Measurements from ENCODE around the gene ZFP82. TPM values are rescaled to one million over a fixed set of nuclear protein-coding genes. Genes with fewer than 3 reads are reported as not detected.

Gene ZFP82
- total and polyA plus RNA-seq, 2 experiments from 2014 or later = 16.8 to 21.2 TPM

DNA sequence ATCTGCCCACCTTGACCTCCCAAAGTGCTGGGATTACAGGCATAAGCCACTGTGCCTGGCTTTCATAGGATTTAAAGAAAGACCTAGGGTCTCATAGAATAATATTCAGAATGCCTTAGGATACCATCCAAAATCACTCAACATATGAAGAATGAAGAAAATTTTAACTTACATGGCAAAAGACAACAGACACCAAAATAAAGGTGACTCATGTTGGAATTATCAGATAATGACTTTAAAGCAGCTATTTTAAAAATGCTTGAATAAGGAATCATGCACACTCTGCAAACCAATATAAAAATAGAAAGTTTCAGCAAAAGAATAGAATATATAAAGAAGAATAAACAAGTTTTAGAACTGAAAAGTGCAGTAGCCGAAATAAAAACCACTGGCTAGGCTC, 41.6 kb upstream of the ZFP82 start (continued):
- TF ChIP-seq, protein P1, sequence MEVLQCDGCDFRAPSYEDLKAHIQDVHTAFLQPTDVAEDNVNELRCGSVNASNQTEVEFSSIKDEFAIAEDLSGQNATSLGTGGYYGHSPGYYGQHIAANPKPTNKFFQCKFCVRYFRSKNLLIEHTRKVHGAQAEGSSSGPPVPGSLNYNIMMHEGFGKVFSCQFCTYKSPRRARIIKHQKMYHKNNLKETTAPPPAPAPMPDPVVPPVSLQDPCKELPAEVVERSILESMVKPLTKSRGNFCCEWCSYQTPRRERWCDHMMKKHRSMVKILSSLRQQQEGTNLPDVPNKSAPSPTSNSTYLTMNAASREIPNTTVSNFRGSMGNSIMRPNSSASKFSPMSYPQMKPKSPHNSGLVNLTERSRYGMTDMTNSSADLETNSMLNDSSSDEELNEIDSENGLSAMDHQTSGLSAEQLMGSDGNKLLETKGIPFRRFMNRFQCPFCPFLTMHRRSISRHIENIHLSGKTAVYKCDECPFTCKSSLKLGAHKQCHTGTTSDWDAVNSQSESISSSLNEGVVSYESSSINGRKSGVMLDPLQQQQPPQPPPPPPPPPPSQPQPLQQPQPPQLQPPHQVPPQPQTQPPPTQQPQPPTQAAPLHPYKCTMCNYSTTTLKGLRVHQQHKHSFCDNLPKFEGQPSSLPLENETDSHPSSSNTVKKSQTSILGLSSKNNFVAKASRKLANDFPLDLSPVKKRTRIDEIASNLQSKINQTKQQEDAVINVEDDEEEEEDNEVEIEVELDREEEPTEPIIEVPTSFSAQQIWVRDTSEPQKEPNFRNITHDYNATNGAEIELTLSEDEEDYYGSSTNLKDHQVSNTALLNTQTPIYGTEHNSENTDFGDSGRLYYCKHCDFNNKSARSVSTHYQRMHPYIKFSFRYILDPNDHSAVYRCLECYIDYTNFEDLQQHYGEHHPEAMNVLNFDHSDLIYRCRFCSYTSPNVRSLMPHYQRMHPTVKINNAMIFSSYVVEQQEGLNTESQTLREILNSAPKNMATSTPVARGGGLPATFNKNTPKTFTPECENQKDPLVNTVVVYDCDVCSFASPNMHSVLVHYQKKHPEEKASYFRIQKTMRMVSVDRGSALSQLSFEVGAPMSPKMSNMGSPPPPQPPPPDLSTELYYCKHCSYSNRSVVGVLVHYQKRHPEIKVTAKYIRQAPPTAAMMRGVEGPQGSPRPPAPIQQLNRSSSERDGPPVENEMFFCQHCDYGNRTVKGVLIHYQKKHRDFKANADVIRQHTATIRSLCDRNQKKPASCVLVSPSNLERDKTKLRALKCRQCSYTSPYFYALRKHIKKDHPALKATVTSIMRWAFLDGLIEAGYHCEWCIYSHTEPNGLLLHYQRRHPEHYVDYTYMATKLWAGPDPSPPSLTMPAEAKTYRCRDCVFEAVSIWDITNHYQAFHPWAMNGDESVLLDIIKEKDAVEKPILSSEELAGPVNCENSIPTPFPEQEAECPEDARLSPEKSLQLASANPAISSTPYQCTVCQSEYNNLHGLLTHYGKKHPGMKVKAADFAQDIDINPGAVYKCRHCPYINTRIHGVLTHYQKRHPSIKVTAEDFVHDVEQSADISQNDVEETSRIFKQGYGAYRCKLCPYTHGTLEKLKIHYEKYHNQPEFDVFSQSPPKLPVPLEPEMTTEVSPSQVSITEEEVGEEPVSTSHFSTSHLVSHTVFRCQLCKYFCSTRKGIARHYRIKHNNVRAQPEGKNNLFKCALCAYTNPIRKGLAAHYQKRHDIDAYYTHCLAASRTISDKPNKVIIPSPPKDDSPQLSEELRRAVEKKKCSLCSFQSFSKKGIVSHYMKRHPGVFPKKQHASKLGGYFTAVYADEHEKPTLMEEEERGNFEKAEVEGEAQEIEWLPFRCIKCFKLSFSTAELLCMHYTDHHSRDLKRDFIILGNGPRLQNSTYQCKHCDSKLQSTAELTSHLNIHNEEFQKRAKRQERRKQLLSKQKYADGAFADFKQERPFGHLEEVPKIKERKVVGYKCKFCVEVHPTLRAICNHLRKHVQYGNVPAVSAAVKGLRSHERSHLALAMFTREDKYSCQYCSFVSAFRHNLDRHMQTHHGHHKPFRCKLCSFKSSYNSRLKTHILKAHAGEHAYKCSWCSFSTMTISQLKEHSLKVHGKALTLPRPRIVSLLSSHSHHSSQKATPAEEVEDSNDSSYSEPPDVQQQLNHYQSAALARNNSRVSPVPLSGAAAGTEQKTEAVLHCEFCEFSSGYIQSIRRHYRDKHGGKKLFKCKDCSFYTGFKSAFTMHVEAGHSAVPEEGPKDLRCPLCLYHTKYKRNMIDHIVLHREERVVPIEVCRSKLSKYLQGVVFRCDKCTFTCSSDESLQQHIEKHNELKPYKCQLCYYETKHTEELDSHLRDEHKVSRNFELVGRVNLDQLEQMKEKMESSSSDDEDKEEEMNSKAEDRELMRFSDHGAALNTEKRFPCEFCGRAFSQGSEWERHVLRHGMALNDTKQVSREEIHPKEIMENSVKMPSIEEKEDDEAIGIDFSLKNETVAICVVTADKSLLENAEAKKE (CRISPR knock-in tag; IDR thresholded peaks at IDR 0.05) = no peak
- TF ChIP-seq, protein P2, sequence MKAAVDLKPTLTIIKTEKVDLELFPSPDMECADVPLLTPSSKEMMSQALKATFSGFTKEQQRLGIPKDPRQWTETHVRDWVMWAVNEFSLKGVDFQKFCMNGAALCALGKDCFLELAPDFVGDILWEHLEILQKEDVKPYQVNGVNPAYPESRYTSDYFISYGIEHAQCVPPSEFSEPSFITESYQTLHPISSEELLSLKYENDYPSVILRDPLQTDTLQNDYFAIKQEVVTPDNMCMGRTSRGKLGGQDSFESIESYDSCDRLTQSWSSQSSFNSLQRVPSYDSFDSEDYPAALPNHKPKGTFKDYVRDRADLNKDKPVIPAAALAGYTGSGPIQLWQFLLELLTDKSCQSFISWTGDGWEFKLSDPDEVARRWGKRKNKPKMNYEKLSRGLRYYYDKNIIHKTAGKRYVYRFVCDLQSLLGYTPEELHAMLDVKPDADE (IDR thresholded peaks at IDR 0.05) = no peak
- TF ChIP-seq EZH2 (IDR thresholded peaks at IDR 0.05; ENCODE audit: low read depth, unreplicated experiment) (no peak), JUNB (IDR thresholded peaks at IDR 0.05; ENCODE audit: unreplicated experiment) (no peak), ZNF114 (CRISPR knock-in tag; IDR thresholded peaks at IDR 0.05) (no peak), EZH2phosphoT487 (IDR thresholded peaks at IDR 0.05; ENCODE audit: unreplicated experiment) (no peak)

DNA sequence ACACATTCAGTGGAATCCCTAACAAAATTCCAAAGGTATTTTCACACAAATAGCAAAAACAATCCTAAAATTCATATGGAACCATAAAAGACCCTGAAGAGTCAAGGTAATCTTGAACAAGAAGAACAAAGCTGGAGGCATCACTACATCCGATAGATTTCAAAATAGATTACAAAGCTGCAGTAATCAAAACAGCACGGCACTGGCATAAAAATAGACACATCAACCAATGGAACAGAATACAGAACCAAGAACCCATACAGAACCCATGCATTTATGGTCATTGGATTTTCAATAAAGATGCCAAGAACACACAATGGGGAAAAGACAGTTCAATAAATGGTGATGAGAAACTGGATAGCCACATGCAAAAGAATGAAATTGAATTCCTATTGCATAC, 38.4 kb upstream of the ZFP82 start:
- Histone ChIP-seq H3K27ac (ENCODE audit: low read depth) (no peak overlapping the region), H3K4me3 (no peak overlapping the region), H3K4me2 (no peak overlapping the region), H2AFZ (no peak overlapping the region), H3K79me2 (replicated peaks; ENCODE audit: insufficient read depth) (no peaks in the 10 kb centered on the region), H3F3A (replicated peaks; ENCODE audit: low read depth) (no peaks in the 10 kb centered on the region), H3K36me3 (ENCODE audit: insufficient read depth) (peaks cover 9% of the 10 kb centered on the region; the same call in 1 of the 2 replicates), H3K27me3 (ENCODE audit: insufficient read depth) (no peaks in the 10 kb centered on the region), H3K9me2 (ENCODE audit: insufficient read depth) (no peaks in the 10 kb centered on the region), H3K4me1 (ENCODE audit: insufficient read depth) (no peaks in the 10 kb centered on the region), H4K20me1 (replicated peaks; ENCODE audit: insufficient read depth) (no peaks in the 10 kb centered on the region)
- Mint-ChIP-seq H3K27me3 (ENCODE audit: insufficient read depth, low read depth, poor library complexity) (peaks cover 2% of the 10 kb centered on the region), H3K4me3 (no peak overlapping the region), H3K4me1 (no peaks in the 10 kb centered on the region), H3K27ac (no peak overlapping the region), H3K9me3 (peaks cover 45% of the 10 kb centered on the region), H3K36me3 (ENCODE audit: low read depth) (peaks cover 67% of the 10 kb centered on the region)
- no peak for DNase-seq (ENCODE audit: low spot score)
- no peak for ATAC-seq
- TF ChIP-seq STAT1 (IDR thresholded peaks at IDR 0.05; ENCODE audit: unreplicated experiment) (no peak), POLR2AphosphoS5 (IDR thresholded peaks at IDR 0.05; ENCODE audit: low read depth) (no peak), NANOG (IDR thresholded peaks at IDR 0.05; ENCODE audit: borderline replicate concordance) (no peak), EZH2 (IDR thresholded peaks at IDR 0.05; ENCODE audit: low read depth, unreplicated experiment) (no peak), ZNF331 (CRISPR knock-in tag; IDR thresholded peaks at IDR 0.05; ENCODE audit: low read depth) (no peak)
- TF ChIP-seq, protein P1 (CRISPR knock-in tag; IDR thresholded peaks at IDR 0.05) = no peak

Data from GM23338 (cell line).